SK-N-SH (cell line): ENCODE measurements around the gene TOR4A.

ENCODE experiments used
- CTCF ChIP-seq: fragments of 200-600 bp; sonication (generic); IDR thresholded peaks from 2 replicates; pipeline ENCODE4 v1.6.1; 2017; ENCODE audit warnings: antibody characterized with exemption, mild to moderate bottlenecking, moderate library complexity
- EZH2phosphoT487 ChIP-seq: fragments of 200-600 bp; sonication (generic); IDR thresholded peaks from 2 replicates; pipeline ENCODE4 v1.6.1; 2017; ENCODE audit warnings: low read depth, mixed run types, mild to moderate bottlenecking, antibody characterized with exemption, moderate library complexity, borderline replicate concordance
- FOSL2 ChIP-seq: IDR thresholded peaks from 2 replicates; pipeline ENCODE4 v1.4.0; 2012; ENCODE audit warnings: low read depth, mild to moderate bottlenecking, moderate library complexity, borderline replicate concordance
- FOXJ3 ChIP-seq: sonication (generic); formaldehyde crosslinking; IDR thresholded peaks from 2 replicates; pipeline ENCODE4 v1.5.1; 2020; ENCODE audit warnings: mild to moderate bottlenecking, missing genetic modification reagents
- GABPA ChIP-seq: IDR thresholded peaks from 2 replicates; pipeline ENCODE4 v1.4.0; 2012; ENCODE audit warnings: low read depth, mild to moderate bottlenecking
- JUND ChIP-seq: IDR thresholded peaks from 2 replicates; pipeline ENCODE4 v1.4.0; 2012
- MXI1 ChIP-seq: IDR thresholded peaks from 2 replicates; pipeline ENCODE4 v1.6.1; 2012; ENCODE audit warnings: mild to moderate bottlenecking, low read depth, low read length, improper control_type of control experiment
- NRF1 ChIP-seq: IDR thresholded peaks from 2 replicates; pipeline ENCODE4 v1.6.1; 2012; ENCODE audit warnings: low read depth, mild to moderate bottlenecking, low read length
- RAD21 ChIP-seq: IDR thresholded peaks from 2 replicates; pipeline ENCODE4 v1.6.1; 2012; ENCODE audit warnings: mild to moderate bottlenecking, low read length
- SIN3A ChIP-seq: IDR thresholded peaks from 2 replicates; pipeline ENCODE4 v1.6.1; 2012; ENCODE audit warnings: low read depth, mild to moderate bottlenecking, low read length, moderate library complexity, borderline replicate concordance
- SMC3 ChIP-seq: IDR thresholded peaks from 2 replicates; pipeline ENCODE4 v1.6.1; 2012; ENCODE audit warnings: low read depth, low read length, improper control_type of control experiment
- TF ChIP-seq, protein P1 (sequence below): IDR thresholded peaks from 2 replicates; pipeline ENCODE4 v1.6.1; 2012; ENCODE audit warnings: mild to moderate bottlenecking, low read depth, low read length, moderate library complexity
- TF ChIP-seq, protein P2 (sequence below): IDR thresholded peaks from 2 replicates; pipeline ENCODE4 v1.4.0; 2012; ENCODE audit warnings: low read depth, borderline replicate concordance

- TF ChIP-seq CTCF (no peak), SIN3A (no peak), SMC3 (no peak), FOSL2 (no peak), GABPA (no peak), NRF1 (no peak), FOXJ3 (CRISPR knock-in tag) (no peak), EZH2phosphoT487 (no peak), RAD21 (no peak), JUND (peak; percentile 5; the same call in 1 of the 2 replicates), MXI1 (no peak)
- TF ChIP-seq, protein P1, sequence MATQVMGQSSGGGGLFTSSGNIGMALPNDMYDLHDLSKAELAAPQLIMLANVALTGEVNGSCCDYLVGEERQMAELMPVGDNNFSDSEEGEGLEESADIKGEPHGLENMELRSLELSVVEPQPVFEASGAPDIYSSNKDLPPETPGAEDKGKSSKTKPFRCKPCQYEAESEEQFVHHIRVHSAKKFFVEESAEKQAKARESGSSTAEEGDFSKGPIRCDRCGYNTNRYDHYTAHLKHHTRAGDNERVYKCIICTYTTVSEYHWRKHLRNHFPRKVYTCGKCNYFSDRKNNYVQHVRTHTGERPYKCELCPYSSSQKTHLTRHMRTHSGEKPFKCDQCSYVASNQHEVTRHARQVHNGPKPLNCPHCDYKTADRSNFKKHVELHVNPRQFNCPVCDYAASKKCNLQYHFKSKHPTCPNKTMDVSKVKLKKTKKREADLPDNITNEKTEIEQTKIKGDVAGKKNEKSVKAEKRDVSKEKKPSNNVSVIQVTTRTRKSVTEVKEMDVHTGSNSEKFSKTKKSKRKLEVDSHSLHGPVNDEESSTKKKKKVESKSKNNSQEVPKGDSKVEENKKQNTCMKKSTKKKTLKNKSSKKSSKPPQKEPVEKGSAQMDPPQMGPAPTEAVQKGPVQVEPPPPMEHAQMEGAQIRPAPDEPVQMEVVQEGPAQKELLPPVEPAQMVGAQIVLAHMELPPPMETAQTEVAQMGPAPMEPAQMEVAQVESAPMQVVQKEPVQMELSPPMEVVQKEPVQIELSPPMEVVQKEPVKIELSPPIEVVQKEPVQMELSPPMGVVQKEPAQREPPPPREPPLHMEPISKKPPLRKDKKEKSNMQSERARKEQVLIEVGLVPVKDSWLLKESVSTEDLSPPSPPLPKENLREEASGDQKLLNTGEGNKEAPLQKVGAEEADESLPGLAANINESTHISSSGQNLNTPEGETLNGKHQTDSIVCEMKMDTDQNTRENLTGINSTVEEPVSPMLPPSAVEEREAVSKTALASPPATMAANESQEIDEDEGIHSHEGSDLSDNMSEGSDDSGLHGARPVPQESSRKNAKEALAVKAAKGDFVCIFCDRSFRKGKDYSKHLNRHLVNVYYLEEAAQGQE: no peak
- TF ChIP-seq, protein P2, sequence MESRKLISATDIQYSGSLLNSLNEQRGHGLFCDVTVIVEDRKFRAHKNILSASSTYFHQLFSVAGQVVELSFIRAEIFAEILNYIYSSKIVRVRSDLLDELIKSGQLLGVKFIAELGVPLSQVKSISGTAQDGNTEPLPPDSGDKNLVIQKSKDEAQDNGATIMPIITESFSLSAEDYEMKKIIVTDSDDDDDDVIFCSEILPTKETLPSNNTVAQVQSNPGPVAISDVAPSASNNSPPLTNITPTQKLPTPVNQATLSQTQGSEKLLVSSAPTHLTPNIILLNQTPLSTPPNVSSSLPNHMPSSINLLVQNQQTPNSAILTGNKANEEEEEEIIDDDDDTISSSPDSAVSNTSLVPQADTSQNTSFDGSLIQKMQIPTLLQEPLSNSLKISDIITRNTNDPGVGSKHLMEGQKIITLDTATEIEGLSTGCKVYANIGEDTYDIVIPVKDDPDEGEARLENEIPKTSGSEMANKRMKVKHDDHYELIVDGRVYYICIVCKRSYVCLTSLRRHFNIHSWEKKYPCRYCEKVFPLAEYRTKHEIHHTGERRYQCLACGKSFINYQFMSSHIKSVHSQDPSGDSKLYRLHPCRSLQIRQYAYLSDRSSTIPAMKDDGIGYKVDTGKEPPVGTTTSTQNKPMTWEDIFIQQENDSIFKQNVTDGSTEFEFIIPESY: no peak
Observed at GRCh38 chr9:137243626-137244485, 33.7 kb upstream of the TOR4A start.
